Activated CD4-positive, alpha-beta T cell treated with anti-CD3 and anti-CD28 coated beads, Interleukin-2, Interleukin-6, amounts not matched to agents 100 ng/mL and 50 ng/mL, durations not matched to agents 16 hours and 8 hours (primary cell): ENCODE results near the gene MCCC1.
A peak's percentile ranks its signal among the peaks of the same experiment; 100 is the strongest.
"Not testable (repeated sequence)": the region's sequence is repeated elsewhere in the genome, so short reads cannot be mapped to it uniquely, and the experiment has no call there.

ENCODE experiments used
- DNase-seq: peaks from one replicate; pipeline ENCODE4 v3.0.0-alpha.2; 2020

The MCCC1 gene

DNA sequence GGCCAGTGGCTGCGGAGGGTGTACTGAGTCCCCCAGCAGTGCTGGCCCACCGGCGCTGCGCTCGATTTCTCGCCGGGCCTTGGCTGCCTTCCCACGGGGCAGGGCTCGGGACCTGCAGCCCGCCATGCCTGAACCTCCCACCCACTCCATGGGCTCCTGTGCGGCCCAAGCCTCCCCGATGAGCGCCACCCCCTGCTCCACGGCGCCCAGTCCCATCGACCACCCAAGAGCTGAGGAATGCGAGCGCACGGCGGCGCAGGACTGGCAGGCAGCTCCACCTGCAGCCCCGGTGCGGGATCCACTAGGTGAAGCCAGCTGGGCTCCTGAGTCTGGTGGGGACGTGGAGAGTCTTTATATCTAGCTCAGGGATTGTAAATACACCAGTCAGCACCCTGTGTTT, 1.7 kb upstream of the MCCC1 start:
- DNase-seq = not testable (repeated sequence)

DNA sequence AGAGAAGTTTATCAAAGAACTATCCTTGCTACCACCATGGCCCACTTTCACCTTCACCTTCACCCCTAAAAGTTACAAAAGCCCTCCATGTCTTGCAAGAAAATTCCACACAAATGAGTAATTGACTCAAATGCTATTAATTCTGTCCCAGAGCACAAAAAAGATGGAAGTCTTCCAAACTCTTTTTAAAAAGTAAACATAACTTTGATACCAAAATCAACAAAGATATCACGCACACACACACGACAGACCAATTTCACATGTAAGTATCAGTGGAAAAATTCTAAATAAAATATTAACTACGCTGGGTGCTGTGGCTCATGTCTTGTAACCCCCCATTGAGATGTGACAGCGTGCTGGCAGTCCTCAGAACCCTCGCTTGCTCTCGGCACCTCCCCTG, 1.1 kb upstream of the MCCC1 start:
- no peak for DNase-seq

DNA sequence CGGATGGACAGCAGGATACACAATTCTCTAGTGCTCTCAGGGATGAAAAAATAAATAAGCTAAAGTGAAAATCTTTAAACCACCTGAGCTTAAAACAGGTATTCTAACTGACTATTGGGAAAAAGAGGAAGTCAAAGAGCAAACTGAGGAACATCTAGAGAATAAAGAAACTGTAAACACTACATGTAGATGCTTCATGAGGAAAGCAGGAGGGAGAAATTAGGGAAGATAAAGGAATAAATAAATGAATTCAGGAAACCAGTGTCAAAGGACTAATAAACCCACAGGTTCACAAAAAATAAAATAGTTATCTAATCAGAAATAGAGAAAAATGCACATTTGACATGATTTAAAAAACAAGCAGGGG, 525 bp upstream of the MCCC1 start:
- DNase-seq = no peak

DNA sequence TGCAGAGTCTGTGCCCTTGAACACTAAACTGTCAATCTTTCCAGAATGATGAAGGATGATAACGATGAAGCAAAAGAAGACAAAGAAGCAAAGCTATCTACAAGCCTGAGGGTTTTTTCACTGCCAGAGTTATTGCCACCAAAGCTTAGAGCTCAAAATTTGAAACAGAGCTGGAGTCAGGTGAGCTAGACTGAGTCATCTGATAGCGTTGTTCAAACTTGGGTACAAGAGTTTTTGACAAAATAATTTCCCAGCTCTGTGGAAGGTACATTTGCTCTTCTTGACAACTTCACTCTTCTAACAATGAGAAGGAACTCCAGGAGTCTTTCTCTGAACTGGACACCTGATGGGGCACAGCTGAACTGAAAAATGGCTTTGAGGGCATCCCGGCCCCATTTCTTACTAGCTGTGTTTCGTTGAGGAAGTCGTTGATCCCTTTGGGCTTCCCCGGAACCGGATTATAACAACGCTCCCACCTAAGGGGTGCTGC, 715 bp downstream of the MCCC1 start:
- peak; percentile 35 for DNase-seq

DNA sequence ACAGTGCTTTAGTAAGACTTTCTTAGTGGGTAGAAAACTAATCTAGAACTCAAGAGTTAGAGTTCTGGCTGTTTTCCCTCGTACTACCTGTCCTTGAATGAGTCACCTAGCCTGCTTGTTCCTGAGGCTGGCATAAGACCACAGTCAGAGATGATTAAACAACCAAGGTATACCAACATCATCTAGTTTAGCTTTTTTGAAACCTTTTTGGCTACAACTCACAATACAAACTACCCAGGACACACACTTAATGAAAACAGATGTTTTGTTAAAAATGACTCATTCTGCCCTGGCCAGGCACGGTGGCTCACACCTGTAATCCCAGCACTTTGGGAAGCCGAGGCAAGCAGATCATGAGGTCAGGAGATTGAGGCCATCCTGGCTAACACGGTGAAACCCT, 4.6 kb downstream of the MCCC1 start:
- peak; percentile 23 for DNase-seq

DNA sequence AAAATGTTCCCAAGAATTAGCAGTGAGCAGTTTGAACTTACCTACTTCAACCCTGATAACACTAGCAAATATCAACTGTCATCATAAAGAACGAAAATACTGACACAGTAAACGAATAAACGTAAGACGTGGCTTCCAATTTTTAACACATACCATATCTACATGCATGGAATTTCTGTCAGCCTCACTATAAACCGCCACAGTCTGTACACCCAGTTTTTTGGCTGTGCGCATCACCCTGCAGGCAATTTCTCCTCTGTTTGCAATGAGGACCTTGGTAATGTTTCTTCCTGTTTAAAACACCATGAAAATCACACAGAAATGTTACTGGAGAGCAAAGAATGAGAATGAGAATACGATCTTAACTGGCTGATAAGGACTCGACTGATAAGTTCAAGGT, 7.0 kb downstream of the MCCC1 start:
- no peak for DNase-seq

DNA sequence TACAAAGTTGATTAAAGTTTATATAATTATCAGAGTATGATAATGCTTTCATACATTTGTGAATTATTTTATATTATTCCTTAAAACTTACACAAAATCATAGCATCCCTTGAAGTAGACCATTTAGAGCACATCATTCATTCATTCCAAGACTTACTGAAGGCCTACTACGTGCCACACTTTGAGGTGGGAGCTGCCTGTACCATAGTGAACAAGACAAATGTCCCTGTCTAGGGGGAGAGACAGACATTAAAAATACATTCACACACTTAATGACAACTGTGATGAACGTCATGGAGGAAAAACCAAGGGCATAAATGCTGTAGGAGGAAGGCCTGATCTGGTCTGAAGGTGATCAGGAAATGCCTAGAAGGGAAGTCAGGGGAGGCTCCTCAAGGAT, 12.1 kb downstream of the MCCC1 start:
- DNase-seq = no peak

DNA sequence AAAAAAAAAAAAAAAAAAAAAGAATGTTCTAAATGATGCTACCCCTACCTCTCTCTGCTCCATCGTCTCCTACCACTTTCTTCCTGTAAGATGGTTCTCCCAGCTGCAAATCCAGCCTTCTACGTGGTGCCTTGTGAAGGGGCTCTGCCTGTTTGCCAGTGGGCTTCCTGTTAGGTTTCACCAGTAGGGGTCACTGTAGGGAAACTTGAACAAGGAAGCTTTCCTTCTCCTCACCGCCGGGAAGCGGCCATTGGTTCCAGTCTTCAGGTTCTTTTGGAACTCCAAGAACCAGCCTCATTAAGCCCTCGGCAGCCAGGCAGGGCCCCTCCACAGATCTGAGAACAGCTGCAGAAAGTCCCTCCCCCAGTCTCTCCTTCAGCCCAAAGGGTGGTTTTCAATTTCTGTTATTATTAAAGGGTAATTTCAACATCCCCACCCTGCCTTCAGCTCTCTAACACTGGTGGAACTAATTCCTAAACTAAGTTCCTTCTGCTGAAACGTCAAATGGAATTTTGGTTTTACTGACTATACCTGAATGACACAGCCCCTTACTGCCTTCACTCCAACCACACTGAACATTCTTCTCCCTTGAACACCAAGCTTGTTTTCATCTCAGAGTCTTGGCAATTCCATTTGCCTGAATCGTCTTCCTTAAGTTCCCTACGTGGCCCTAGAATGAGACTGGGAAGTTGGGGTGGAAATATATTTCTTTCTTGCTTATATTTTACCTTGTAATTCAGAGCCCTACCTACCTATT, 13.5 kb downstream of the MCCC1 start:
- peak; percentile 27 for DNase-seq

DNA sequence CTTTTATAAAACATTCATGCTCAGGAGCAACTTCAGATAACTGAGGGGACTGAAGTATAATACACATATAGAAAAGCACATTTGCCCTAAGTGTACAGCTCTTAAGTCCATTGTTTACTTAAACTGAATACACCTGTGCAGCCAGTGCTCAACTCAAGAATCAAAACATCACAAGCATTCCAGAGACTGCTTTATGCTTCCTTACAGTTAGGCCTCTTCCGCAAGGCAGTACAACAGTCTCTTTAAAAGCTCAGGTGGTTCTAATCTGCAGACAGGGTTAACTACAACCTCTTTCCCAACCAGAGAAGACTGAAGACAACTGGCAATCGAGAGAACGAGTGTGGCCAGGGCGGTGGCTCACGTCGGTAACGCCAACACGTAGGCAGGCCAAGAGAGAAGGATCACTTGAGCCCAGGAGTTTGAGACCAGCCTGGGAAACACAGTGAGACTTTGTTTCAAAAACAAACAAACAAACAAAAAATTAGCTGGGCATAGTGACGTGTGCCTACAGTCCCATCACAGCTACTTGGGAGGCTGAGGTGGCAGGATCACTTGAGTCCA, 16.9 kb downstream of the MCCC1 start:
- DNase-seq = no peak

DNA sequence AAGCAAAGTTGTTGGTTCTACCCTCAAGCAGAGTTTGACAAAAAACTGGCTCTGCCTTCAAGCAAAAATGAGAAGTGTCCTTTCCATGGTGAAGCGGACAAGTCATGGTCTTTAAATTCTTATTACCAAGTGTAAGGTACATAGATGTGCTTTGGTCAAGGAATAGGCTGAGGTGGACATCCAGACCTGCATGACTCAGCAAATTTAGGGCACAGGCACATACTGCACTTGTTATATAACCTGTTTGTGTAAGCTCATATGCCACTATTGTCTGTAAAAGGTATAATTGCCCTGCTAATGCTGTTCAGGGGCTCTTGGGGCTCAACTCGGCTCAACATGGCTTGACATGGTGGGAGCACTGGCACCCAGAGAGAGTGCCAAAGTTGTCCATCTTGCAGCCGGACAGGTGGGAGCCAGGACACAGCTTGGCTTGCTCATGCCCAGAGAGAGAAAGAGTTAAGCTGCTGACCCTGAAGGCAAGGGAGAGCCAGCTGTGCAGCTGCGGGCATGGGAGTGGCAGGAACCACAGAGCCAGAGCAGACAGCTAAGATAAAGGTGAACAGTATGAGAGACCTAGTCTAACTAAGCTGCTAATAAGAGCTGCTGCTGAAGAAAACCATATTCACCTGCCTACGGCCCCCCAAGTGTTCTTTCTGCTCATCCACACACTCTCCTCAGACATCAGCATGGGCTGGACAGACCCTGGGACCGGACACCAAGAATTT, 17.7 kb downstream of the MCCC1 start:
- DNase-seq = no peak

DNA sequence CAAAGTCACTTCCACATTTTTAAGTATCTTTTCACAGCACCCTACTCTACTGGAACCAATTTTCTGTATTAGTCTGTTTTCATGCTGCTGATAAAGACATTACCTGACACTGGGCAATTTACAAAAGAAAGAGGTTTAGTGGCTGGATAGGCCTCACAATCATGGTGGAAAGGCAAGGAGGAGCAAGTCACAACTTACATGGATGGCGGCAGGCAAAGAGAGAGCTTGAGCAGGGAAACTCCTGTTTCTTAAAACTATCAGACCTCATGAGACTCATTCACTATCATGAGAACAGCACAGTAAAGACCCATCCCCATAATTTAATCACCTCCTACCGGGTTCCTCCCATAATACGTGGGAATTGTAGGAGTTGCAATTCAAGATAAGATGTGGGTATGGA, 18.7 kb downstream of the MCCC1 start:
- no peak for DNase-seq

DNA sequence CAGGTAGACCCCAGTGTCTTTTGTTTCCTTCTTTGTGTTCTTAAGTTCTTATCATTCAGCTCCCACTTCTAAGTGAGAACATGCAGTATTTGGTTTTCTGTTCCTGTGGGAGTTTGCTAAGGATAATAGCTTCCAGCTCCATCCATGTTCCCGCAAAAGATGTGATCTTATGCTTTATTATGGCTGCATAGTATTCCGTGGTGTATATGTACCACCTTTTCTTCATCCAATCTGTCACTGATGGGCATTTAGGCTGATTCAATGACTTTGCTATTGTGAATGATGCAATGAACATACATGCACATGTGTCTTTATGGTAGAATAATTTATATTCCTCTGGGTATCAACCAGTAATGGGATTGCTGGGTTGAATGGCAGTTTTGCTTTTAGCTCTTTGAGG, 24.4 kb downstream of the MCCC1 start:
- no peak for DNase-seq

DNA sequence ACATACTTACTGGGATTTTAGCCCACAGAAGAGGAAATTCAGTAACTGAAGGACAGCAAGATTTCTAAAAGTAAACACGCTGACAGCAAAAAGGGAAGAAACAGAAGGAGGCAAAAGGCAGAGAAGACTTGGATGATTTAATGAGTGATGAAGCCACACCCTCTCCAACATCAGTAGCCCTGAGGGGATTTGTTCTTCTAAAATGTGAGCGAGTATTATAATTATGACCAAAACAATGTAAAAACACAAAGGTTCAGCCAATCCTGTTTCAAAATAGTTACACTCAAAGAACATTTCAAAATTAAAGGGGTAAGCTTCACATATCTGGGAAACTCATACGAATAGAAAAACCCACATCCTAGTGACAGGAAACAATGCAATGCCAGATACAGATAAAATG, 25.0 kb downstream of the MCCC1 start:
- no peak for DNase-seq

DNA sequence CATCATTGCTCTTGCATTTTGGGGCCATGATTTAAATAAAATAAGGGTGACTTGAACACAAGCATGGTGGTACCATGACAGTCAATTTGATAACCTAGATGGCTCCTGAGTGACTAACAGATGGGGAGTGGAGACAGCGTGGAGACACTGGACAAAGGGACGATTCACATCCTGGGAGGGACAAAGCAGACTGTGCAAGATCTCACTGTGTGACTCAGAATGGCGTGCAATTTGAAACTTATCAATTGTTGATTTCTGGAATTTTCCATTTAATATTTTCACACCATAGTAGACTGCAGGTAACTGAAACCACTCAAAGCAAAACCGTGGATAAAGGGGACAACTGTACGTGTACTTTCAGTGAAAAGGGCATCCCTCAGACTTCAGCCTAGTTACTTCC, 25.5 kb downstream of the MCCC1 start:
- DNase-seq = no peak

DNA sequence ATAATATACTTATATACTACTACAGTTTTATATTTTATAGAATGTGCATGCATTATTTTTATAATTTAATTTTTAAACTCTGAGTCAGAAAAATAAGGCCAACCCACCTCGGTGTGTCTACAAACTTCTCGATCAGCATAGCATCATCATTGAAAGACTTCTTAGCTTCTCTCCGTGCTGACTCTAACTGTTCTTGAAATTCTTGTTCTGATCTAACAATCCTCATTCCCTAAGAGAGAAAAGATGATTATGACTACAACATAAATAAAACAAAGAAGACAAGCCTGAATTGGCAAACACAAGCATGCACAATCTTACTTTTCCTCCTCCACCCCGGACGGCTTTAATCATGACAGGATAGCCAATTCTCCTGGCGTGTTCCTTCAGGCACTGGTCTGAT, 28.4 kb downstream of the MCCC1 start:
- DNase-seq = no peak

DNA sequence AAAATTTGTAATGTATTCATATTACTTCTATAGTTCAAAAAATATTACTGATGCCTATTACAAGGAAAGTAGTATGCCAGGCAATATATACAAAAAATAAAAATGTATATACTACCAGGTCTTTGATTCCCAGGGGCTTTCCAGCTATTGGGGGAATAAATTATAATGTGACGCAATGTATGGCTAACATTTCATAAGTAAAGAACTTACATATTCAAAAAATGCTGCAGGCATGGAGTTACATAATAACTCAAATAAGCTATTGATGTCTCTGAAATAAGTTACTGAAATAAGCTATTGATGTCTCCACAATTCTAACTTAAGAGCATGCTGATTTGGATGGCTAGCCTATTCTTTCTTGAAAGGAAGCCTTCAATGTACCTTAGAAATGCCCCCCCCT, 30.2 kb downstream of the MCCC1 start:
- DNase-seq = no peak

DNA sequence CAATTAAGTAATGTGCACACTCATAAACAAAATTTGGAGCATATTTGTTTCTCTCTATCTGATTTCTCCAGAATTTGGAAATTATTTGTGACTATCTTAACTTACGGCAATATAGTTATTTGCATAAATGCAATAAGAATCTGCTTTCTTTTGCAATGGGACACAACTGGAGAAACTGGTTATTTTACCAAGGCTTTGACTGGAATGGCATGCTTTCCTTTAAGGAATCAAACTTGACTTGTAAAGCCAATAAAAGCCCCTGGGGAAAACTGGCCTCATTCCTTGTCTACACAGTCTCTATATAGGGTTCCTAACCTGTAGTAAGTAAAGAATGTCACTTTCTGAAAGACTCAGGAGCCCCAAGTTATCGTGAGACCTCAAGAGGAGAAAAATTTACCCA, 32.4 kb downstream of the MCCC1 start:
- not testable (repeated sequence) for DNase-seq

DNA sequence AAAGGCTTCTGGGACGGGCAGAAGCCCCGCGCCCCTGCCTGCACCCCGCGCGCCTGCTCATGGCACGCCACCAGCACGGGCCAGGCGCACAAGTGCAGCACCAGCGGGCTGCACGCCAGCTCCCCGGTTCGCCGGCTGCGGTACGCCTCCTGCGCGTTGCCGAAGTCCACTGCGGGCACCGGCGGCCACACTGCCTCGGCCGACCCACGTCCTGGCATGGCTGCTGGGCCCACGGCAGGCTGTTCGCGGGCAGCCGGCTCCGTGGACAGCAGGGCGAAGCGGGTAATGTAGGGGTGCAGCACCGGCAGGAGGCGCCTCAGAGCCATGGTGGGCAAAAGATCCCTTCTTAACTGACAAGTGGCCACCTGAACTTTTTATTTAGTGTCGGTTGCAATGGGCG, 34.8 kb downstream of the MCCC1 start:
- DNase-seq = no peak

DNA sequence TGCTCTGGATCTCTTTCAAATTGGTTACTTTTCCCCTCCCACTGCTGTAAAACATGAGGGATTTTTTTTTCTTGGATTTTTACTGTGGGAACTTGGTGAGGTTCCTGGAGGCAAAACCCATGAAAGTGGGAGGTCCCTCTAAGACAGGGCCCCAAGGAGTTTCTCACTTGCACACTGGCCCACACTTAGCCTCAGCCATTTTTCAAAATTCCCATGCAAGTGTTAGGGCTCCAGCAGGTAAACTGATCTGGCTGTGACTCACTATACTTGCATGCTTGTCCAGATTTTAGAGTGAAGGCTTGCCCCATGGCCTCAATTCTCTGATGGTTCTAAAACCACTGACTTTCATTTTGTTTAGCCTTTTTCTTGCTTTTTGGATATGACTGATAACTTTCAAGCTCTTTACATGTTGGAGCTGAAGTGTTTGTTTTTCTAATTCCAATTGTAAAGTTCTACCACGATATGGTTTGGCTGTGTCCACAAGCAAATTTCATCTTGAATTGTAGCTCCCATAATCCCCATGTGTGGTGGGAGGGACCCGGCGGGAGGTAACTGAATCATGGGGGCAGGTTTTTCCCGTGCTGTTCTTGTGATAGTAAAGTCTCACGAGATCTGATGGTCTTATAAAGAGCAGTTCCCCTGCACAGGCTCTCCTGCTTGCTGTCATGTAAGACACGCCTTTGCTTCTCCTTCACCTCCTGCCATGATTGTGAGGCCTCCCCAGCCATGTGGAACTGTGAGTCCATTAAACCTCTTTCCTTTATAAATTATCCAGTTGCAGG, 37.7 kb downstream of the MCCC1 start:
- no peak for DNase-seq

DNA sequence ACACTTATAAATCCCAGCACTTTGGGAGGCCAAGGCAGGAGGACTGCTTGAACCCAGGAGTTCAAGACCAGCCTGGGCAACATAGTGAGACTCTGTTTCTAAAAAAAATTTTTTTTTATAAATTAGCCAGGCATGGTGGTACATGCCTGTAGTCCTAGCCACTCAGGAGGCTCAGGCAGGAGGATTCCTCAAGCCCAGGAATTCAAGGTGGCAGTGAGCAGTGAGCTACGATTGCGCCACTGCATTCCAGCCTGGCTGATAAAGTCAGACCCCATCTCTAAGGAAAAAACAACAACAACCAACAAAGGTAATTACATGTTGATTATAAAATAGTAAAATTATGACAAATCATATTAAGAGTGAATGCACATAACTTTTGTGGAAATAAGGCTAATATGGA, 40.9 kb downstream of the MCCC1 start:
- DNase-seq = no peak

DNA sequence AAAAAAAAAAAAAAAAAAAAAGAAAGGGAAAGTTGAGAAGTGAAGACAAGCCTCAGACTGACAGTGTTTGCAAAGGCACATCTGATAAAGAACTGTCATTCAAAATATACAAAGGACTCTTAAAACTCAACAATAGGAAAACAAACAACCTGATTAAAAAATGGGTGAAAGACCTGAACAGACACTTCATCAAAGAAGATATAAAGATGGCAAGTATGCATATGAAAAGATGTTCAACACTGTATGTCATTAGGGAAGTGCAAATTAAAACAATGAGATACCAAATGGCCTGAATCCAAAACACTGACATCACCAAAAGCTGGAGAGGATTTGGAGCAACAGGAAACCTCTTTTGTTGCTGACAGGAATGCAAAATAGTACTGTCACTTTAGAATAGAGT, 48.6 kb downstream of the MCCC1 start:
- DNase-seq = no peak

DNA sequence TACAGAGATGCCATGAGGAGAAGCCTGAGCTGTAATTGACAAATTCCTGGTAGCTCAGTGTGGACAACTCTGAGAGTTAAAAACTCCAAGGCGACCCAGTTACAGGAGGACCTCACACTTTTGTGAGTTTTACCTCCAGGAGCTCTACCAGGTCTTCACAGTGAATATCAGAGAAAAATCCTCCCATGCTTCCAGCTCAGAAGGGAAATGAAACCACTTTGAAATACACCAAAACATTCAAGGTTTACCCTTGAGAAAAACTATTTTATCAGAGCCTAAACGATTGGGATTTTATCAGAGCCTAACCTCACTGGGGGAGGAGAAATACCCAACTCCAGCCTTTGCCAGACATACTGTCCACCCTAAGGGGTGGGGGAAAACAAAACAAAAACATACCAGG, 52.4 kb downstream of the MCCC1 start:
- no peak for DNase-seq

DNA sequence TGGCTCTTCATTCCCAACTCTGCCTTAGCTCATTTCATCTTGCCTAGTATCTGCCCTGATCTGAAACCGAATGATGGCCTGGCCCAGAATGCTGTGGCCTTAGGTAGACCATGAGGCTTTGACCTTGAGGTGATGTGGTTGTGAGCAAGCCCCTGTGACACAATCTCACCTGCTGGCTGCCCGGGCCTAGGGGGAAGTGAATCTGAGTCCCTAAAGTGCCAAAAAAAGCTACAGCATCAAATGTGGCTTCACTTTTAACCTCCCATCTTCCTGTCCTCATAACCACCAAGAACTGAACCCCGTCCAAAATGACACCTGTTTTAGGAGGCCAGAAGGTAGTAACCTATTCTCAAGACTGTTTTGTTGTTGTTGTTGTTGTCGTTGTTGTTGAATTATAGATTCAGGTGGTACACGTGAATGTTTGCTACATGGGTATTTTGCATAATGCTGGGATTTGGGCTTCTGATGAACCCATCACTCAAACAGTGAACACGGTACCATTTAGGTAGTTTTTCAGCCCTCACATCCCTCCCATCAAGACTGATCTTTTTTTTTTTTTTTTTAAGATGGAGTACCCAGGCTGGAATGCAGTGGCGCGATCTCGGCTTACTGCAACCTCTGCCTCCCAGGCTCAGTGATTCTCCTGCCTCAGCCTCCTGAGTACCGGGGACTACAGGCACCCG, 54.6 kb downstream of the MCCC1 start:
- no peak for DNase-seq
